Measurements from ENCODE around the gene NPAS3.

NPAS3 gene

GRCh38 chr14:33042591-33042990 lies 103.9 kb downstream of the NPAS3 start:
- no peaks in the 10 kb centered on the region for H3K27me3 ChIP-seq (ENCODE audit: insufficient read depth, low read length, poor library complexity, severe bottlenecking)
- H3K9me2 ChIP-seq (replicated peaks; ENCODE audit: low read depth, low read length) = no peaks in the 10 kb centered on the region
- H3K4me1 ChIP-seq (ENCODE audit: insufficient read depth, low read length, poor library complexity, severe bottlenecking) = no peaks in the 10 kb centered on the region
- H2AFZ ChIP-seq (ENCODE audit: low read length) = no peak overlapping the region
- no peak for TF ChIP-seq EZH2phosphoT487 (IDR thresholded peaks at IDR 0.05; ENCODE audit: borderline replicate concordance)
- TF ChIP-seq CTCF (conservative IDR thresholded peaks at IDR 0.05; ENCODE audit: low read length) = no peak
- no peaks in the 10 kb centered on the region for H3K36me3 ChIP-seq (ENCODE audit: insufficient read depth, low read length)
- H3K9me3 ChIP-seq (ENCODE audit: insufficient read depth, low read depth, low read length) = no peaks in the 10 kb centered on the region; the same call in 1 of the 2 replicates
- H3K4me2 ChIP-seq (ENCODE audit: low read depth, low read length, poor library complexity, severe bottlenecking) = no peak overlapping the region
- H3F3A ChIP-seq (ENCODE audit: low read depth) = no peaks in the 10 kb centered on the region
- no peak overlapping the region for H3K9ac ChIP-seq (ENCODE audit: low read depth, low read length, poor library complexity, severe bottlenecking)
- H3K4me3 ChIP-seq (ENCODE audit: low read length, poor library complexity, severe bottlenecking) = no peak overlapping the region
- no peaks in the 10 kb centered on the region for H4K20me1 ChIP-seq (ENCODE audit: insufficient read depth, low read length, poor library complexity, severe bottlenecking)
- H3K79me2 ChIP-seq (ENCODE audit: insufficient read depth, low read length) = no peaks in the 10 kb centered on the region

GRCh38 chr14:33045760-33046159 lies 107.1 kb downstream of the NPAS3 start:
- H3F3A ChIP-seq (ENCODE audit: low read depth) = no peaks in the 10 kb centered on the region
- no peak overlapping the region for H2AFZ ChIP-seq (ENCODE audit: low read length)
- no peak overlapping the region for H3K4me3 ChIP-seq (ENCODE audit: low read length, poor library complexity, severe bottlenecking)
- H3K36me3 ChIP-seq (ENCODE audit: insufficient read depth, low read length) = no peaks in the 10 kb centered on the region
- H3K27me3 ChIP-seq (ENCODE audit: insufficient read depth, low read length, poor library complexity, severe bottlenecking) = no peaks in the 10 kb centered on the region
- no peaks in the 10 kb centered on the region for H3K4me1 ChIP-seq (ENCODE audit: insufficient read depth, low read length, poor library complexity, severe bottlenecking)
- H3K9me3 ChIP-seq (ENCODE audit: insufficient read depth, low read depth, low read length) = no peaks in the 10 kb centered on the region; the same call in 1 of the 2 replicates
- H3K9me2 ChIP-seq (replicated peaks; ENCODE audit: low read depth, low read length) = no peaks in the 10 kb centered on the region
- no peak overlapping the region for H3K9ac ChIP-seq (ENCODE audit: low read depth, low read length, poor library complexity, severe bottlenecking)
- no peak overlapping the region for H3K4me2 ChIP-seq (ENCODE audit: low read depth, low read length, poor library complexity, severe bottlenecking)
- no peaks in the 10 kb centered on the region for H4K20me1 ChIP-seq (ENCODE audit: insufficient read depth, low read length, poor library complexity, severe bottlenecking)
- H3K79me2 ChIP-seq (ENCODE audit: insufficient read depth, low read length) = no peaks in the 10 kb centered on the region
- no peak for TF ChIP-seq EZH2phosphoT487 (IDR thresholded peaks at IDR 0.05; ENCODE audit: borderline replicate concordance)
- no peak for TF ChIP-seq CTCF (conservative IDR thresholded peaks at IDR 0.05; ENCODE audit: low read length)

- no peaks in the 10 kb centered on the region for H3K9me2 ChIP-seq (replicated peaks; ENCODE audit: low read depth, low read length)
- H3K36me3 ChIP-seq (ENCODE audit: insufficient read depth, low read length) = no peaks in the 10 kb centered on the region
- H3K4me2 ChIP-seq (ENCODE audit: low read depth, low read length, poor library complexity, severe bottlenecking) = no peak overlapping the region
- H2AFZ ChIP-seq (ENCODE audit: low read length) = no peak overlapping the region
- no peak for TF ChIP-seq CTCF (conservative IDR thresholded peaks at IDR 0.05; ENCODE audit: low read length)
- TF ChIP-seq EZH2phosphoT487 (IDR thresholded peaks at IDR 0.05; ENCODE audit: borderline replicate concordance) = no peak
- no peaks in the 10 kb centered on the region for H3K4me1 ChIP-seq (ENCODE audit: insufficient read depth, low read length, poor library complexity, severe bottlenecking)
- H3K9me3 ChIP-seq (ENCODE audit: insufficient read depth, low read depth, low read length) = no peaks in the 10 kb centered on the region
- no peak overlapping the region for H3K9ac ChIP-seq (ENCODE audit: low read depth, low read length, poor library complexity, severe bottlenecking)
- H3K27me3 ChIP-seq (ENCODE audit: insufficient read depth, low read length, poor library complexity, severe bottlenecking) = no peaks in the 10 kb centered on the region
- H3K4me3 ChIP-seq (ENCODE audit: low read length, poor library complexity, severe bottlenecking) = no peak overlapping the region
- H4K20me1 ChIP-seq (ENCODE audit: insufficient read depth, low read length, poor library complexity, severe bottlenecking) = no peaks in the 10 kb centered on the region
- no peaks in the 10 kb centered on the region for H3F3A ChIP-seq (ENCODE audit: low read depth)
- H3K79me2 ChIP-seq (ENCODE audit: insufficient read depth, low read length) = no peaks in the 10 kb centered on the region
Observed at GRCh38 chr14:33052943-33053342, 114.3 kb downstream of the NPAS3 start.

Measured in Loucy (cell line).